Right lobe of liver (tissue), 6 donors: ENCODE data around the gene CILP2. TPM values are rescaled to one million over a fixed set of nuclear protein-coding genes. Genes with fewer than 3 reads are reported as not detected.

ENCODE experiments used
- ATAC-seq, 4 donors: fragments of 200-7000 bp; cut with Tn5 transposase; one replicate each; pipeline ENCODE4 v1.9.1; 2020; ENCODE audit warnings: mild to moderate bottlenecking in 4 of 4, moderate library complexity in 4 of 4
- DNase-seq, 3 donors: peaks; one replicate each; pipeline ENCODE4 v3.0.0-alpha.2; 2020
- H3K27ac ChIP-seq, 3 donors: fragments of 200-600 bp; one replicate each; pipeline ENCODE4 v1.8.0; 2022
- H3K27me3 ChIP-seq, 2 donors: fragments of 200-600 bp; one replicate each; pipeline ENCODE4 v1.8.0; 2022
- H3K36me3 ChIP-seq, 4 donors: fragments of 200-600 bp; sonication (generic) in 1 of 4; one replicate each; pipeline versions ENCODE4 v1.5.1 to v1.8.0; 2017 to 2022; ENCODE audit warnings: control low read depth in 1 of 4
- H3K4me1 ChIP-seq, 4 donors: fragments of 200-600 bp; sonication (generic) in 1 of 4; one replicate each; pipeline versions ENCODE4 v1.5.1 to v1.8.0; 2017 to 2022; ENCODE audit warnings: control low read depth in 1 of 4
- H3K4me3 ChIP-seq, 3 donors: fragments of 200-600 bp; one replicate each; pipeline ENCODE4 v1.8.0; 2022
- H3K9me3 ChIP-seq, 4 donors: fragments of 200-600 bp; sonication (generic) in 1 of 4; one replicate each; pipeline versions ENCODE4 v1.5.1 to v1.8.0; 2017 to 2022; ENCODE audit warnings: control low read depth in 1 of 4
- POLR2A ChIP-seq: fragments of 450-650 bp; IDR thresholded peaks from one replicate; pipeline ENCODE4 v1.6.1; 2017; ENCODE audit warnings: antibody characterized with exemption, mild to moderate bottlenecking
- WGBS: methylation state at CpG from one replicate; pipeline ENCODE4 v1.1.6; 2018; ENCODE audit warnings: low coverage, low lambda C conversion rate; ENCODE audit not compliant: insufficient coverage; ENCODE audit errors: missing lambda C conversion rate; 5-methylcytosine and 5-hydroxymethylcytosine counted together
- intact Hi-C, 2 donors: fragments of 100-400 bp; cut with DNase I; formaldehyde crosslinking; loops; one replicate each; pipeline versions ENCODE4 v1.11.2 to v1.14.1; 2022
- total RNA-seq, 6 experiments: library from RNA; depleted of rRNA in 2 of 6; stranded (reverse); fragments of >200 nt in 2 of 6; fragmentation: NEBNext Ultra II Directional in 3 of 6; extraction: Animal tissue kit (Norgen Biotek cat#: 25700) in 3 of 6; gene quantifications; one replicate each; pipeline versions ENCODE4 v1.1.0 to v1.2.4, GENCODE V29; 2016 to 2023
- TF ChIP-seq, protein P1 (sequence below), 4 donors: fragments of 200-600 bp in 3 of 4; fragments of 450-650 bp in 1 of 4; IDR thresholded peaks; one replicate each; pipeline versions ENCODE4 v1.5.1 to v1.8.0; 2016 to 2022; ENCODE audit warnings: antibody characterized with exemption in 4 of 4, mild to moderate bottlenecking in 2 of 4
- donor health status: DM: no; HTN: yes; CAD: no.
- donor health status: DM: no; HTN: no; CAD: no.
- donor health status: DM: no; HTN: no; CAD: no.
- donor health status: DM: no; HTN: yes; CAD: no.
- donor health status: DM: no; HTN: yes; CAD: no.

Gene CILP2
- total RNA-seq, 6 experiments from 2014 or later: 0.05 to 0.33 (median 0.19) TPM; not detected in 2

DNA sequence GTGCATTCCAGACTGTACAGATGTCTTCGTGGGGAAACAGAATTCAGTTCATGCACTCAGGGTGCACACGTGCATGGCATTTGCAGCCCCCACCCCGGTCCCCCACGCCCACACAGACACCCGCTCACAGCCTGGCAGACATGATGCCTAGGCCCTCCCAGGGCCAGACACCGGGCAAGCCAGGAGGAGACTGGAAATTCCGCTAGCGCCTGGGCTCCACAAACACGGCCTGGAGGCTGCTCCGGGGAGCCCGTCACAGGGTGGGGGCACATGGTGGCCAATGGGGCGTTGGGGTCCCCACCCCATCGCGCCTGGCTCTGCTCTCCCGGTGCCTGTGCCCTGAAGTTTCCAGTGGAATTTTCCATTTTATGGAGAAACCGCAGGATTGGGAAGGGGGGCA, 3.6 kb downstream of the CILP2 start:
- peaks cover 0 to 6% of the 10 kb centered on the region in 2 donors for H3K27me3 ChIP-seq
- WGBS: 100% methylated on average over 1 of the region's 16 CpGs
- no peak for ATAC-seq
- TF ChIP-seq POLR2A: no peak
- TF ChIP-seq, protein P1, sequence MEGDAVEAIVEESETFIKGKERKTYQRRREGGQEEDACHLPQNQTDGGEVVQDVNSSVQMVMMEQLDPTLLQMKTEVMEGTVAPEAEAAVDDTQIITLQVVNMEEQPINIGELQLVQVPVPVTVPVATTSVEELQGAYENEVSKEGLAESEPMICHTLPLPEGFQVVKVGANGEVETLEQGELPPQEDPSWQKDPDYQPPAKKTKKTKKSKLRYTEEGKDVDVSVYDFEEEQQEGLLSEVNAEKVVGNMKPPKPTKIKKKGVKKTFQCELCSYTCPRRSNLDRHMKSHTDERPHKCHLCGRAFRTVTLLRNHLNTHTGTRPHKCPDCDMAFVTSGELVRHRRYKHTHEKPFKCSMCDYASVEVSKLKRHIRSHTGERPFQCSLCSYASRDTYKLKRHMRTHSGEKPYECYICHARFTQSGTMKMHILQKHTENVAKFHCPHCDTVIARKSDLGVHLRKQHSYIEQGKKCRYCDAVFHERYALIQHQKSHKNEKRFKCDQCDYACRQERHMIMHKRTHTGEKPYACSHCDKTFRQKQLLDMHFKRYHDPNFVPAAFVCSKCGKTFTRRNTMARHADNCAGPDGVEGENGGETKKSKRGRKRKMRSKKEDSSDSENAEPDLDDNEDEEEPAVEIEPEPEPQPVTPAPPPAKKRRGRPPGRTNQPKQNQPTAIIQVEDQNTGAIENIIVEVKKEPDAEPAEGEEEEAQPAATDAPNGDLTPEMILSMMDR (IDR thresholded peaks at IDR 0.05): no peak
- H3K9me3 ChIP-seq: no peaks in the 10 kb centered on the region
- no peak overlapping the region for H3K4me3 ChIP-seq
- intact Hi-C loops: loop anchor here in 1 of 2 donors (10.0 kb wide), 1 partner anchor 413 kb away; no protein-coding TSS in a partner anchor
- DNase-seq: peak in 1 of 3 donors; percentile 44
- H3K36me3 ChIP-seq: no peaks in the 10 kb centered on the region
- peaks cover 0 to 3% (median 0%) of the 10 kb centered on the region in 4 donors for H3K4me1 ChIP-seq
- no peak overlapping the region for H3K27ac ChIP-seq

DNA sequence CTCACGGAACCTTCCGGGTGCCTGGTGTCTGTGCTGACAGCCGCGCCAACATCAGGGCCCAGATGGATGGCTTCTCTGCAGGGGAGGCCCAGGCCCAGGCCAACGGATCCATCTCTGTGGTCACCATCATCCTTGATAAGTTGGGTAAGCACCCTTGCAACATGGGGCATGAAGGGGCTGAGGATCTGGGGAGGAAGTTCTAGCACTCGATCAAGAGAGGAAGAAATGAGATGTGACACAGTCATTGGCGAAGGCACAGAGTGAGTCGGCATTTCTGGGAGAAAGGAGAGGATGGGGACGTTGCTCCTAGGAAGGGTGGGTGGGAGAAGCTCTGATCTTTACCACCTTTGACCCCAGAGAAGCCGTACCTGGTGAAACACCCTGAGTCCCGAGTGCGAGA, 4.4 kb downstream of the CILP2 start:
- Histone ChIP-seq H3K36me3 (no peaks in the 10 kb centered on the region), H3K4me1 (peaks cover 0 to 3% (median 0%) of the 10 kb centered on the region in 4 donors), H3K27me3 (peaks cover 0 to 6% of the 10 kb centered on the region in 2 donors), H3K27ac (no peak overlapping the region), H3K9me3 (no peaks in the 10 kb centered on the region), H3K4me3 (no peak overlapping the region)
- intact Hi-C loops: loop anchor here in 1 of 2 donors (10.0 kb wide), 1 partner anchor 412 kb away; no protein-coding TSS in a partner anchor
- WGBS: 57% methylated on average over 10 of the region's 12 CpGs
- DNase-seq (no peak), ATAC-seq (no peak)
- no peak for TF ChIP-seq POLR2A
- TF ChIP-seq, protein P1 (IDR thresholded peaks at IDR 0.05): no peak

DNA sequence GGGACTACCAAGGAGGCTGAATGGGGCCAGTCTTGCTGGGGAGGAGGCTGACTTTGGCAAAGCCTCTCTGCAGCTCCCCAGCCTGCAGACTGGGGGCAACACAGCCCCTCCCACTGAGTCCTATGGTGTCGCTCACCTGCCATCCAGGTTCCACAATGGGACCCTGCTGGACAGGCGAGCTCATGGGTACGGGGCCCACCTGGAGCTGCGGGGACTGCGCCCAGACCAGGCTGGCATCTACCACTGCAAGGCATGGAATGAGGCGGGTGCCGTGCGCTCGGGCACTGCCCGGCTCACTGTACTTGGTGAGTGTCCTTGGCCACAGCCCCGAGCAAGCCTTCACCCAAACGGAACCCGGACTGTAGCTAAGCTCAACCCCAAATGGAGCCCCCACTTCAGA, 5.0 kb downstream of the CILP2 start:
- Histone ChIP-seq H3K9me3 (no peaks in the 10 kb centered on the region), H3K36me3 (no peaks in the 10 kb centered on the region), H3K4me1 (peaks cover 0 to 2% (median 0%) of the 10 kb centered on the region in 4 donors), H3K27ac (no peak overlapping the region), H3K27me3 (peaks cover 0 to 6% of the 10 kb centered on the region in 2 donors), H3K4me3 (no peak overlapping the region)
- WGBS: no CpG with 5 or more reads among the region's 13 CpGs
- intact Hi-C loops: loop anchor here in 1 of 2 donors (10.0 kb wide), 1 partner anchor 412 kb away; no protein-coding TSS in a partner anchor
- ATAC-seq (no peak), DNase-seq (no peak)
- no peak for TF ChIP-seq POLR2A
- TF ChIP-seq, protein P1 (IDR thresholded peaks at IDR 0.05): no peak

DNA sequence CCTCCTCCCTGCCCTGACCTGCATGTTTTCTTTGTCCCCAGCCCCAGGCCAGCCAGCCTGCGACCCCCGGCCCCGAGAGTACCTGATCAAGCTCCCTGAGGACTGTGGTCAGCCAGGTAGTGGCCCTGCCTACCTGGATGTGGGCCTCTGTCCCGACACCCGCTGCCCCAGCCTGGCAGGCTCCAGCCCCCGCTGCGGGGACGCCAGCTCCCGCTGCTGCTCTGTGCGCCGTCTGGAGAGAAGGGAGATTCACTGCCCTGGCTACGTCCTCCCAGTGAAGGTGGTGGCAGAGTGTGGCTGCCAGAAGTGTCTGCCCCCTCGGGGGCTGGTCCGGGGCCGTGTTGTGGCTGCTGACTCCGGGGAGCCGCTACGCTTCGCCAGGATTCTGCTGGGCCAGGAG, 5.6 kb downstream of the CILP2 start:
- no peaks in the 10 kb centered on the region for H3K4me1 ChIP-seq
- no peak overlapping the region for H3K4me3 ChIP-seq
- TF ChIP-seq, protein P1 (IDR thresholded peaks at IDR 0.05): no peak
- no peak for TF ChIP-seq POLR2A
- DNase-seq (no peak), ATAC-seq (no peak)
- H3K27ac ChIP-seq: no peak overlapping the region
- WGBS: 96% methylated on average over 5 of the region's 19 CpGs
- intact Hi-C loops: loop anchor here in 1 of 2 donors (10.0 kb wide), 1 partner anchor 411 kb away; no protein-coding TSS in a partner anchor
- H3K9me3 ChIP-seq: no peaks in the 10 kb centered on the region
- no peaks in the 10 kb centered on the region for H3K36me3 ChIP-seq
- H3K27me3 ChIP-seq: peaks cover 0 to under 1% of the 10 kb centered on the region in 2 donors
